NCI-H1105 (cell line): ENCODE results near the gene CKAP5.
"Not testable (repeated sequence)": the region's sequence is repeated elsewhere in the genome, so short reads cannot be mapped to it uniquely, and the experiment has no call there.

Source experiments
- DNase-seq: peaks from one replicate; lab custom pipeline; 2025; lab: John Stamatoyannopoulos, UW

The CKAP5 gene

DNA sequence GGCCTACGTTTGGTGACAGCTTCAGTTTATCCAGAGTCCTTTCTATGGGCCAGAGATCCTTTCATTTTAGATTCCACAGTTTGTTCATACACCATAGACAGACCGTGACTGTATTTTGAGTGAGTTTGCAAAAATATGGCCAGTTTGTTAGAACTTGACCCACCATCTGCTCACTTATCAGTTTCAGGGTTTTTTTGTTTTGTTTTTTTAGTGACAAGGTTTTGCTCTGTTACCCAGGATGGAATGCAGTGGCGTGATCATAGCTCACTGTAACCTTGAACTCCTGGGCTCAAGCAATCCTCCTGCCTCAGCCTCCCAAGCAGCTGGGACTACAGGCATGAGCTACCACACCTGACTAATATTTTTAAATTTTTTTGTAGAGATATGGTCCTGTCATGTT is 9.1 kb upstream of the CKAP5 start:
- DNase-seq, result no peak

DNA sequence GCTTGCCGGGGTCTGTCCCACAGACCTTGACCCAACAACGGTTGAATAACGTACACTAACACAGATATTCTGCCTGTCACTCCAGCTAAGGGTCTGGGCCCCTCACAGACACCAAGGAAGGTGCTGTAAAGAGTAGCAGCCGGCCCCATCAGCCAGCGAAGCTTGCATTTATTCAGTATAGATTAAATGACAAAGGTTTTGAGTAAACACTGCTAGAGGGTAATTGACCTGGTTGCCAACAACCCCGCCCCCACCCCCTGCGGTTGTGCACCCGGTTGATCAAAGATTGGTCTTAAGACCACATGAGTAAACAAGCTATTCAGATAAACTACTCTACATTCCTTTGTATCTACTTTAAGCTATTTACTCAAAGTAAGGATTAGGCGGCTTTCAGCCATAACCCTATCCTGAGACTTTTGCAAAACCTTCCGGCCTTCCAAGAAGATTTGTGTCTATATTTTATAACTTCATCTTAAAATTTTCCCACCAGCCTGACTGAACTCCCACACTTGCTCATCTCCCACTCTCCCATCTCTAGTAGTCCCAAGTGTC is 4.8 kb upstream of the CKAP5 start:
- no peak for DNase-seq

DNA sequence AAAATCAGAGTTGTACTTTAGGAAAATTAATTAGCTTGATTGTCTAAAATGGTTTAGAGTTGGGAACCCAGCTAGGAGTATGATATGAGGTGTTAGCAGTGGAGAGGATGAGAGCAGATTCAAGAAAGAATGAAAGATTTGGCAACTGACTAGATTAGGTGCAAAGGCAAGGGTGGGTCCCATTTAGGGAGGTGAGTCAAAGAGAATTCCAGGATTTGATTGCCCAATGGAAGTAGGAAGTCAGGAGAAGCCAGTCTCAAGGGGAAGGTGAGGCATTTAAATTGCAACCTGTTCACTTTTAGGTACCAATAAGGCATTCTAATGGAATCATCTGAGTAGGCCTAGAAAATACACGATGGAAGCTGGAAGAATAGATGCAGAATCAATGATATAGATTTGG is 3.6 kb upstream of the CKAP5 start:
- DNase-seq, result no peak

DNA sequence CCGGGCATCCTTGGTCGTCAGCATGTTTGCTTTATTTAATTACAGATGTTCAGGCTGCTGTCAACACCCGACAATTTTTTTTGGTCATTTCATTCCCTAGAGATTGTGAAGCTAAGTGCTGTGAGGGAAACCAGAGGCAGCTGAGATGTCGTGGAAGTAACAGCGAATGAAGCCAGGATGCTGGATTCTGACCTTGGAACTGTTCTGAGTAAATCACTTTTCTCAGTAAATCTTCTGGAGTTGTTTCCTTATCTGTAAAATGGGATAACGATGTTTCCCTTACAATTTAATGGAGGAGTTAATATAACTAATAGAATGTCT is 390 bp upstream of the CKAP5 start:
- DNase-seq, result no peak

DNA sequence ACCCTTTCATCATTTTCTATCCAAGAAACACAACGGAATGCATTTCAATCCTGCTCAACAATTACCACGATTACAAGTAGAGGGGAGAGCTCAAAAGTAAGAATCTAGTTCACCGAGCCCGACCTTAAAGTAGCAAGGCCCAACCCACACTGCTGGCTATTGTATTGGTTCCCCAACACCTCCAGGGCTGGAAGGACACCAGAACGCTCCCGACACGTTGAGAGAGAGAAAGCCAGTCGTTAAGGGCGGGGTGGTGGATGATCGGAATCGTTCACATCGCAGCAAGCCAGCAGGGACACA is 690 bp downstream of the CKAP5 start:
- no peak for DNase-seq

DNA sequence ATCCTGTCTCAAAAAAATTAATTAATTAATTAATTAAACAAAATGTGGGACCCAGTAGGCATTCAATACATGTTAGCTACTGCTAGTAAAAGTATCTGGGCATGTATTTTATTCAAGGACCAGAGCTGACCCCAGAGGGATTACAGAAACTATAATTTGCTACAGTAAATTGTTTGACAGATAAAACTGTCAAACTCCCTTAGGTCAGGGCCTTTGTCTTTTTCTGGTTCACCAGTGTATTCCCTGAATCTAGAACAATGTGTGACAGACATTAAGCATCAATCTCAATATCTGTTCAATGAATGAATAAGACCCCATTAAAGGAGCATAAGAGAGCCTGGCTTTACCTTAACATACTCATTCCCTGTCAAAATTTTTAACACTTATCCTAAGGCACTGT is 6.0 kb downstream of the CKAP5 start:
- no peak for DNase-seq

DNA sequence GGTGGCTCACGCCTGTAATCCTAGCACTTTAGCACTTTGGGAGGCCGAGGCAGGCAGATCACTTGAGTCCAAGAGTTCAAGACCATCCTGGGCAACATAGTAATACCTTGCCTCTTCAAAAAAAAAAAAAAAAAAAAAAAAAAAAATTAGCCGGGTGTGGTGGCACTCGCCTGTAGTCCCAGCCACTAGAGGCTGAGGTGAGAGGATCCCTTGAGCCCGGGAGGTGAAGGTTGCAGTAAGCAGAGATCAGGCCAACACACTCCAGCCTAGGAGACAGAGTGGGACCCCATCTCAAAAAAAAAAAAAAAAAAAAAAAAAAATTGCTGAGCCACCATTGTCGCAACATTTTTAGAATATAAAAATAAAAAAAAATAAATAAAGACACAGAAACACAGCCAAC is 7.6 kb downstream of the CKAP5 start:
- no peak for DNase-seq

DNA sequence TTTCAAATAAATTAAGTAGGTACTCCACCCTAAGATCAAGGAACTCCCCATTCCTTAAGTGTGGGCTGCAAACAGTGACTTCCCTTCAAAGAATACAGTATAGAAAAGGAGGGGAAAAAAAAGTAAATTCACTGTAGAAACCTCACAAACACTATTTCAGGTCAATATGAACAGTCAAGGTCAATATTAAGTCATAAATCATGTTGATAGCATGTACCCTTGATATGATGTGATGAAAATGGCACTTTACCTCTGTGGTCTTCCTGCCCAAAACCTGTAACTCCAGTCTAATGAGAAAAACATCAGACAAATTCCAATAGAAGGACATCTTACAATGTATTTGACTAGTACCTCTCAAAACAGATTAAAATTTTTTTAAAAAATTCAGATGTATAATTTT is 8.2 kb downstream of the CKAP5 start:
- no peak for DNase-seq

DNA sequence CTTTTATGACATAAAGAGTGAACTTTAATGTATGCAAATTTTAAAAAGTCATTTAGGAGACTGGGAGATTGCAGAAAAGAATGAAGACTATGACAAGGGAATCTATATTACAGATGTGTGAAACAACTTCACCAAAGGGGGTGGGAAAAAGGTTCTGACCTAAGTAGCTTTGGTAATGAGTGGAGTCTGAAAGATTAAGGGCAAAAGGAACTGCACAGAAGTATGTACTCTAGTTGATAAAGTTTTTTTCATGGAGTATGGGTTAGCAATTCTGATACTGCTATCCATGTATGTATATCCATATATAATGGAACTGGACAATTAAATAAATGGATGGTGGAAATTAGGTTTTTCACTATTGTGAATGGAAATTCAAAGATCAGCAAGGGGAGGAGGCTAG is 9.2 kb downstream of the CKAP5 start:
- DNase-seq, result no peak

DNA sequence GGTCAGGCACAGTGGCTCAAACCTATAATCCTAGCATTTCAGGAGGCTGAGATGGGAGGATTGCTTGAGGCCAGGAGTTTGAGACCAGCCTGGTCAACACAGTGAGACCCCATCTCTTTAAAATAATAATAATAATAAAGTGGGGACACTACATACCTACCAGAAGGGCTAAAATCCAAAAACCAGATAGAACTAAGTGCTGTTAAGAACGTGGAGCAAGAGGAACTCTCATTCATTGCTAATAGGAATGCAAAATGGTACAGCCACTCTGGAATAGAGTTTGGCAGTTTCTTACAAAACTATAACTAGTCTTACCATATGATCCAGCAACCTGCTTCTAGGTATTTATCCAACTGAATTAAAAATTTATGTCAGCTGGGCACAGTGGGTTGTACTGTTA is 9.6 kb downstream of the CKAP5 start:
- DNase-seq, result no peak

DNA sequence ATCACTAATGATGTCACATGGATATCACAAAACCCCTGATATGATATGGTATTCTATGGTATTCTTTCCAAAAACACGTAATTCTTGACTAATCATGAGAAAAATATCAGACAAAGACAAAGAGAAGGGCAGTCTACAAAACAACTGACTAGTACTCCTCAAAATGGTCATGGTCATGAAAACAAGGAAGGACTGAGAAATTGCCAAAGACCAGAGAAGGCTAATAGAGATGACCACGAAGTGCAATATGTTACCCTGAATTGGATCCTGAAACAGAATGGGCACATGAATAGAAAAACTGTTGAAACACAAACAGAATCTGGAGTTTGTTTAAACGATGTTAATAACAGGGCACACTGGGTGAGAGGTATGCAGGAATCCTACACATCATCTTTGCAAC is 10.2 kb downstream of the CKAP5 start:
- DNase-seq, result no peak

DNA sequence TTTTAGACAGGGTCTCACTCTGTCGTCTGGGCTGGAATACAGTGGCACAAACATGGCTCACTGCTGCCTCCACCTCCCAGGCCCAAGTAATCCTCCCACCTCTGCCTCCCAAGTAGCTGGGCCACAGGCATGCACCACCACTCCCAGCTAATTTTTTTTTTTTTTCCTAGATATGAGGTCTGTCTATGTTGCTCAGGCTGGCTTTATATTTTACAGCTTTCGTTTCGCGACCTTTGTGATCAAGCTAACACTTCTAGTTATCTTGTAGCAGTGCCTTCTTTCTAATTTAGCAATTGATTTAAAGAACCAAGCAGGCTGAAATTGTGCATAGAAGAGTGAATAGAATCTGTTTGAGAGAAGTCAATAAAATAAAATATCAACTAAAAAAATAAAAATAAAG is 11.3 kb downstream of the CKAP5 start:
- DNase-seq, result no peak

DNA sequence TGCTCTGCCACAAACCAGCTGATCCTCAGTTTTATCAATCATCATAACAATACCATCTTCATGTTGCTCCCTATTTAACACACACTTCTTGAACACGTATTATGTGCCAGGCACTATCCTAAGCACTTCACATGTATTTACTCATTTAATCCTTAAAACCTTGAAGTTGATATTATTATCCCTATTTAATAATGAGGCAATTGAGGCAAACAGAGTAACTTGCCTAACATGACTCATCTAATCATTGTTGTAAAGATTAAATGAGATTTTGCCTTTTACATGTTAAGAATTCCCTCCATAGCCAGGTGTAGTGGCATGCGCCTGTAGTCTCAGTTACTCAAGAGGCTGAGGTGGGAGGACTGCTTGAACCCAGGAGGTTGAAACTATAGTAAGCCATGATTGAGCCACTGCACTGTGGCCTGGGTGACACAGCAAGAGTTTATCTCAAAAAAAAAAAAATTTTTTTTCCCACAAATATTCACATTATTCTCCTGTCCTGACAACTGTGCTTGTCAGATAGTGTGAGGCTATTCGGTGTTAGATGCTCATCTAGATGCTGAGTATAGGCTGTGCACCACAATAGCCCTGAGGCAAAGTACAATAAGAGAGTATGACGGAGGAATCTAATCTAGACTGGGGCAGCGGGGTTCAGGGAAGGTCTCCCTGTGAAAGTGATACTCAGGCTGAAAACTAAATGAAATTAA is 13.4 kb downstream of the CKAP5 start:
- no peak for DNase-seq

DNA sequence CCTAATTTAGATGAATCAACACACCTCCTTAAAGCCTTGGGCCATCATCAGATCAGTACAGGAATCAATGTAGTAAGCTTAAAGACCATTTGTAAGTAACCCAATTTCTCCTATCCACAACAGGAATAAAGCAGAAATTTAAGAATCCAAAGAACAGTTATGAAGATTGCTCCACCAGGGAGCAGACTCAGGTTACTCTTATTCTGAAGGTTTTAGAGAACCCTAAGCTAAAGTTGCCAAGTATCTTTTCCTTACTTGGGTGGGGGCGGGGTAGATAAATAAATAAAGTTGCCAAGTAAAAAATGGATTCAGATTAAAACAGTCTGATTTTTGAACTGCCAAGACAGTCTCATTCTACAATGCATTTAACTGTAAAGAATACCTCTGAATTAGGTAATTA is 18.1 kb downstream of the CKAP5 start:
- DNase-seq, result no peak

DNA sequence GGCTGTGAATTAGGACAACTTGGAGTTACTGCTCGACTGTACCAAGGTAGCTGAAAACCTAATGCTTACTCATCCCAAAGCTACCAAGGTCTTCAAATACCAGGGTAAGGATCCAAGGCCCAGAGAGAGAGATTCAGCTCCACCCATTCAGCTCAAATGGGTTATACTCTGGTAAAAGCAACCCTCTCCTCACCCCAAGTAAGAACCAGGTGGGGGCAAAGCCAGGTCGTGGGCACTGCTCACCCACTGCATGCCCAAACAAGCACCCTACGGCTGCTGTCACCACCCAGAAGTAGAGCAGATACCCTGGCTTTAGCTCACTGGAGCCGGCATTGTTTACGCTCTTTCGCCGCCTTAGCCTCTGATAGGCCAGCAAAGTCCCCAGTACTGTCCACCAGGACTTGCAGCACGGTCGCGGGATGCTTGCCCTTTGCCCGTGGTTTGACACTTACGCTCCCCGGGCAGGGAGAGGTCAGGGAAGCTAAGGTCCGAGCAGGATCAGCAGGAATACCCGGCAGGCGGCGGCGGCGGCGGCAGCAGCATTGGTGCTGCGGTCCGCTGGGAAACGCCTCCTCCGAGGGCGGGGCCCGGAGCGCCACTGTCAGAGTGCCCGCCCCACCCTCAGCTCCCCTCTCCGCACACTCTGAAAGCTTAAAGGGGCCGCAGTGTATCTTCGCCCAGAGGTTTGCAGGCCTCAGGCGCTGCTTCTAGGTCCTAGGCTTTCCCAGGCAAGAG is 19.6 kb downstream of the CKAP5 start:
- peak; percentile 64 for DNase-seq

DNA sequence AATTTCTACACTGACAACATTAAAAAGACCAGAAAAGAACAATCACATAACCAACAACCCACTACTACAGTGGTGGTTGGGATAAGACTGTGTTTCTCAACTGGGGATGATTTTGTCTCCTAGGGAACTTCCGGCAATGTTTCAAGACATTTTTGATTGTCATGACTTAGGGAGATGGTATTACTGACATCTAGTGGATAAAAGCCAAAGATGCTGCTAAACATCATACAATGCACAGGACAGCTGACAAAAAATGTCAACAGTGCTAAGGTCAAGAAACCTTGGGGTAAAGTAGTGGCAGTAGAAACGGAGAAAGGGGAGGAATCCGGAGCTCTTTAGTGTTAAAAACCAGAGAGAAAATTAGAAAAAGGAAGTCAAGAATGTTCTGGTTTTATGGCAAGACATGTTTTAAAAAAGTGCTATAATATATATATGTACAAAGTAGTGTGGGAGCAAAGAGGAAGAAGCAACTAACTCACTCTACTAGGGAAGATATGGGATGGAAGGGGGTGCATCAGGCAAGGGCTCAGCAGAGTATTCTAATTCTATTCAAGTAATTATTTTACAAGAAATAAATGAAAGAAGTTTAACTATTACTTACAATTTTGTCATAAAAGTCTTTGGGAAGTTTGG is 37.2 kb downstream of the CKAP5 start:
- peak; percentile 1 for DNase-seq

DNA sequence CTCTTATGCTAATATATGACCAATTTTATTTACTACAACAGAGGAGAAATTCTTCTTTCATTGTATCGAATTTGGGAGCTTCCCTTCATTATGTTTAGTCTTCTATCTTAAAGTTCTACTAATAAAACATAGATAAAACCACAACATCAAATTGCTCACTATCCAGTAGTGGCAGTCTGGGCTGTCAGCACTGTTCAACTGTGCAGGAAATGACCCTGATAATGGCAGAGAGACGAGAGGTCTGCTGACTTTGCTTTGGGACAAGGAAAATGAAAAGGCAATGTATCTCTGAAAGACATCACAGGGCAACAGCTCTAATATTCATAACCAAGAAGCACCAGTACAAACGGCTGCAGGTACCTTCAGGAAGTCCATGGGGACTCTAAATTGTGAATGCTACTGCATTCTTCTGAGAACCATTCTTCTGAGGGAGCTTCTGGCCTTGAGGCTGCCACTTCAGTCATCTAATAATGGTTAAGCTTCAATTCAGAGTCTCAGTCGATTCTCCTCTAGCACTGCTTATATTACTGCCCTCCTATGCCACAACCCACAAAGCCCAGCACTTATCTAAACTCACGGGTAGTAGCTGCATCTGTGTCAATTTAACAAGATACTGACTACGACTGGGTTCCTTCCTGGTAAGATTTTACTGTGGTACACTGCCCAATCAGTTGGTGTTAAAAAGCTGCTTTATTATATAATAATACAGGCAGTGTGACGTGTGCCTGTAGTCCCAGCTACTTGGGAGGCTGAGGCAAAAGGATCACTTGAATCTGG is 44.2 kb downstream of the CKAP5 start:
- DNase-seq, result no peak

DNA sequence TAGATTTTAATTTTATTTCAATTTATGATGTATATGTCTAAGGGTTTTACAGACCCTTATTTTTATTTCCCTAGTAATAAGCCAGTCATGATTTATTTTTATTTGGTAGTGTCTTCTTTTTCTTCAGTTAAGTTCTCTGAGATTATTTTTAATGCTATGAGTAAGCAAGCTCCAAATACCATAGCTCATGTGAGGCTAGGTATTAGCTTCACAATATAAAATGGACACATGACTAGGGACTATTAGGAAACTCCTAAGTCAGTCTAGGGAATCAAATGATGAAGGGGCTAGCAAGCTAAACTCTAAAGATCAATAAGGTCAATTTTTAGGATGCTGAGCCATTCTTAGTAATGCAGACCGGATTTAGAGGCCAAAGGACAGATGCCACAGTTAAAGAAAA is 45.9 kb downstream of the CKAP5 start:
- no peak for DNase-seq

DNA sequence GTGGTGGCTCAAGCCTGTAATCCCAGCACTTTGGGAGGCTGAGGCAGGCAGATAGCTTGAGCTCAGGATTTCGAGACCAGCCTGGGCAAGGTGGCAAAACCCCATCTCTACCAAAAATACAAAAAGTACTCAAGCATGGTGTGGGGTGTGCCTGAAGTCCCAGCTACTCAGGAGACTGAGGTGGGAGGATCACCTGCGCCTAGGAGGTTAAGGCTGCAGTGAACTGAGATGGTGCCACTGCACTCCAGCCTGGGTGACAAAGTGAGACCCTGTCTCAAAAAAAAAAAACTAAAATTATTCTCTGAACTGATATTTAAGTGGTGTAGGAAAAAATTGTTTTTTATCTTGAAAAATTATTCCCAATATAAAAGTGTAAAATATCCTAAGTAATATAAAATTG is 46.4 kb downstream of the CKAP5 start:
- not testable (repeated sequence) for DNase-seq

DNA sequence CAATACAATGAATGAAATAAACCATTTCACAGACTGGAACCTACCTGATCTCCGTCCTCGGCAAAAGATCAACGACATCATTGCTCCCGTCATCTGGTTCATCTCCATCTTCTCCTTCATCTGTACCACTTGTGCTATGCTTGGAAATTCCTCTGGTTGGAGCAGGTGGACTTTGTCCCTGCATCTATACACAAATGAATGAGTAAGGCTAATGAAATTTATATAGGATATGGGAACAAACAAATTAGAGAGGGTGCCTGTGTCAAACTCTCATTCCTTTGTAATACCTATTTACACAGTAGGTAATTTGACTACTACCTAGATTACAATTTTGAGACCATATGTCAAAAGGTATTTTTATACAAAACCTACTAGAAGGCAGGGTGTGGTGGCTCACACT is 67.7 kb downstream of the CKAP5 start:
- no peak for DNase-seq

DNA sequence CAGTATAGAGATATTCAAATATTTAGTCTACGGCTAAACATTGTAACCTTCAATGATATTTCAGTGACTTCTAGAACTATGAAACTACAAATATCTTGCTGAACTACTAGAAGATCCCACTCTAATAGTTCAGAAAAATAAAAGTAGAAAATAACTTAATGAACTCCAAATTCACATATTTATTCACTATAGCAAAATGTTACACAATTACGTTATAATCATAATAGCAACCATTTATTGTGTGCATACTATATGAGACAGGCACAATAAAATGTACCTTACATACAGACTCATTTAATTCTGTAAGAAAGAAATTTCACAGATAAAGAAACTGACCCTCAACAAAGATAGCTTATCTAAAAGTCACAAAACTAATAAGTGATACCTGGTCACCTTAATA is 69.2 kb downstream of the CKAP5 start:
- no peak for DNase-seq

DNA sequence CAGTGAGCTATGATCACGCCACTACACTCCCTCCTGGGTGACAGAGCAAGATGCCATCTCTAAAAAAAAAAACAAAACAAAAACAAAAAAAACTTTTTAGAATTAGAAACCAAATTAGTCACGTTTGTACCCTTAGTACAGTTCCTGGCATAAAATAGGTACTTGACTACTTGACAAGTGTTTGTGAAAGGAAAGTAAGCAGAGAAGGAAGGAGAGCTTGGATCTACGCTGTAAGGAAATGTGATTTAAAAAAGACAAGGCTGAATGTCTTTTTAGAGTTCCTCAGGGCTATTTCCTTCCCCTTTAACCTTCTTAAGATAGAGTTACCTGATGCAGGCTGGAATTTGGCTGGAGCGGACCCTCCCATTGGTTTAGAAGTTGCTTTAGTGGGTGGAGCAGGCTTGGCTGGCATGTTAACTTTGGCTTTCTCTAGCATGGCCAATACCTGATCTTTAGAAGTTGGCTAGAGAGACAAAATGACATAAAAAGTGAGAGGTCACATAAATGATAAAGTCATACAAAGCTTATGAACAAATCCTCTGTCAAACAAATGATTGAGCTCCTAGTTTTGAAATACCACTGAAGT is 76.4 kb downstream of the CKAP5 start:
- DNase-seq, result no peak
